NCI-H1930 (cell line): ENCODE data around the gene SMIM20.
"Not testable (repeated sequence)": the region's sequence is repeated elsewhere in the genome, so short reads cannot be mapped to it uniquely, and the experiment has no call there.

Source experiments
- DNase-seq, 2 experiments: peaks; one replicate each; lab custom pipeline; 2025; lab: John Stamatoyannopoulos, UW

The SMIM20 gene

GRCh38 chr4:25890571-25891485 lies 23.2 kb upstream of the SMIM20 start:
- DNase-seq, result no peak

- no peak for DNase-seq
These were observed 21.2 kb upstream of the SMIM20 start for GRCh38 chr4:25892796-25893195.

- DNase-seq, result no peak
These were observed 17.1 kb upstream of the SMIM20 start for GRCh38 chr4:25896776-25897539.

- DNase-seq, result no peak
These were observed 13.7 kb upstream of the SMIM20 start for GRCh38 chr4:25900310-25900709.

- no peak for DNase-seq
These were observed 13.0 kb upstream of the SMIM20 start for GRCh38 chr4:25901030-25901430.

- no peak for DNase-seq
These were observed 9.9 kb upstream of the SMIM20 start for GRCh38 chr4:25903900-25904747.

GRCh38 chr4:25904748-25905082 lies 9.3 kb upstream of the SMIM20 start:
- no peak for DNase-seq

- no peak for DNase-seq
These were observed 8.6 kb upstream of the SMIM20 start for GRCh38 chr4:25905371-25905770.

GRCh38 chr4:25906113-25906512 lies 7.9 kb upstream of the SMIM20 start:
- not testable (repeated sequence) for DNase-seq

GRCh38 chr4:25908491-25908901 lies 5.5 kb upstream of the SMIM20 start:
- DNase-seq, result no peak

GRCh38 chr4:25911356-25911755 lies 2.7 kb upstream of the SMIM20 start:
- DNase-seq, result no peak

- DNase-seq, result no peak
These were observed 767 bp upstream of the SMIM20 start for GRCh38 chr4:25913056-25913850.

GRCh38 chr4:25914670-25915352 lies 791 bp downstream of the SMIM20 start:
- no peak for DNase-seq

GRCh38 chr4:25915353-25915705 lies 1.3 kb downstream of the SMIM20 start:
- DNase-seq, result no peak

GRCh38 chr4:25916870-25917269 lies 2.9 kb downstream of the SMIM20 start:
- DNase-seq, result no peak

- no peak for DNase-seq
These were observed 5.7 kb downstream of the SMIM20 start for GRCh38 chr4:25919676-25920075.

GRCh38 chr4:25921922-25922321 lies 7.9 kb downstream of the SMIM20 start:
- DNase-seq, result no peak

- DNase-seq, result no peak
These were observed 8.9 kb downstream of the SMIM20 start for GRCh38 chr4:25922812-25923369.

GRCh38 chr4:25923745-25924144 lies 9.7 kb downstream of the SMIM20 start:
- DNase-seq, result no peak

- DNase-seq, result peak; percentile 44 to 50
These were observed 11.6 kb downstream of the SMIM20 start for GRCh38 chr4:25925486-25926201.
